Measurements from ENCODE around the gene UTP14C.

DNA sequence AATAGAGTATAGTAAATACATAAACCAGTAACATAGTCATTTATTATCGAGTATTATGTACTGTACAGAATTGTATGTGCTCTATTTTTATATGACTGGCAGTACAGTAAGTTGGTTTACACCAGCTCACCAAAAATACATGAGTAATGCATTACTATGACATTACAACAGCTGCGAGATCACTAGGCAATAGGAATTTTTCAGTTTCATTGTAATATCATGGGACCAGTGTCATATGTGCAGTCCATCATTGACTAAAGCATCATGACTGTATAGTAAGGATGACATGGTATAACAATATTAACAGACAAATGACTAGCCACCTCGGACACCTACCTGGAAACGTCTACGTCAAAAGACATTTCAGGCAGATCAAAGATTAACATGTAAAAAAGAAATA lies 46.9 kb upstream of the UTP14C start:
- TF ChIP-seq POLR2A (IDR thresholded peaks at IDR 0.05) (no peak), CTCF (IDR thresholded peaks at IDR 0.05) (no peak)

All from body of pancreas (tissue), 4 donors.